ENCODE measurements around the gene CYP27C1.
"Not testable (repeated sequence)": the region's sequence is repeated elsewhere in the genome, so short reads cannot be mapped to it uniquely, and the experiment has no call there.

CYP27C1 gene

DNA sequence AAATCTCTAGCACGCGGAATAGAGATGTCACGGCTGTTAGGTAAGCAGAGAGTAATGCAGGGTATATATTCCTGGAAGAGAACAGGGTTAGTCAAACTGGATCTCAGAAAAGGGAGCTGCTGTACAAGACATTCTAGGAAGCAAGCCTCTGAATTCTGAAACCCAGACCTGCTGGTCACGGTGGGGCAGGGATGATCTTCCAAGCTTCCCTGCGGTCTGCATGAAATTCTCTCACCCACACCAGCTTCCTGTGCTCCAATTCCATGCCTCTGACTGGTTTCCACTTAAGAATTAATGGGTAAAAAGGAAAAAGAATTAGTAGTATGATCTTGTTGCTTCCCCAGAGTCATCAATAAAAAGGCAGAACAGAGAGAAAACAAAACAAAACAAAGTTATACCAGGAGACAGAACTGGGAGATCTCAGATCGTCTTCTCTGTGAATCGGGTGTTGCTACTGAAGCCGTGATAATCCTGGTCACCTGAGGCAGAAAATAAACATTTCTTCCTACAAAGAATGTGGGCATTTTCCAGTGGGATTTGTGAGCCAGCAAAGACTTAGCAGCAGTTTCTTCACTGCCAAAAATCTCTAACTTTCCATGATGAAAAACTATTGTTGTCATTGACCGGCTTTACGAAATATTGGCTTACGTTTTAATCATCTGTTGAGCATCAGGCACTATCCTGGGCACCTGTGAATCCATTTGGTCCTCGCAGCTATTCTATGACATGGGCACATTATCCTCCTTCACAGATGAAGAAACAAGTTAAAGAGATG lies 5.3 kb upstream of the CYP27C1 start:
- in situ Hi-C loops (cut with HindIII; ENCODE audit: low sequenced_read_pairs), result no loop called here

DNA sequence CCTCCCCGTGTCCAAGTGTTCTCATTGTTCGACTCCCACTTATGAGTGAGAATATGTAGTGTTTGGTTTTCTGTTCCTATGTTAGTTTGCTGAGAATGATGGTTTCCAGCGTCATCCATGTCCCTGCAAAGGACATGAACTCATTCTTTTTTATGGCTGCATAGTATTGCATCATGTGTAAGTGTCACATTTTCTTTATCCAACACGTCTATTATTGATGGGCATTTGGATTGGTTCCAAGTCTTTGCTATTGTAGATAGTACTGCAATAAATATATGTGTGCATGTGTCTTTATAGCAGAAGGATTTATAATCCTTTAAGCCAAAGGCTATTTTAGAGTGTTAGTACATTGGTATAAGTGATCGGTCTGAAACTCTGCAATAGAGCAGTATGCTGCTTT lies 4.0 kb upstream of the CYP27C1 start:
- in situ Hi-C loops (cut with HindIII; ENCODE audit: low sequenced_read_pairs), result not testable (repeated sequence)

DNA sequence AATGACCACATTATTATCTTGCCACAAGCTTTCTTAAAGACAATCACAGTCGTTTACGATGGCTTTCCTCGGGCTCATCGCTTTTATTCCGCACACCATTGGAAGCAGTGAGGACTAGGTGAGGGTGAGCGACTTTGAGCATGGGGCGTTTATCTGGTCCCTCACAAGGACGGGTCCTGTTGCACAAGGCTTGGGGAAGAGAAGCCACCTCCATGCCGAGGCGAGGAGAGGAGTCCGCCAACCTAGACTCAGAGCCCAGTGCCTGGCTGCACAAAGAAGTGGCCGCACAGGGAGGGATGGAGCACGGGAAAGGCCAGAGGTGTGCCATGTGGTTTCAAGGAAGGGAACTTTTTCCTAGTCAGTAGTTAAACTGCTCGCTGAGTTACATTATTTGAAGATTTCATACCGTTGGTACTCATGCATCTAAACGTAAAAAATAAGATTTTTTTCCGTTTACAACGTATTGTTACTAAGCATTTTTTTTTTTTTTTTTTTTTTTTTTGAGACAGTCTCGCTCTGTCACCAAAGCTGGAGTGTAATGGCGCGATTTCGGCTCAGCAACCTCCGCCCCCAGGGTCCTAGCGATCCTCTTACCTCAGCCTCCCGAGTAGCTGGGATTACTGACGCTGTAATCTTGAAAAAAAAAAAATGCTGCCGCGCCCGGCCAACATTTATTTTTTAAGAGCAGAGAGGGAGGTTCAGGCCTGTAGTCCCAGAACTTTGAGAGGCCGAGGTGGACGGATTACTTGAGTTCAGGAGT lies 849 bp upstream of the CYP27C1 start:
- in situ Hi-C loops (cut with HindIII; ENCODE audit: low sequenced_read_pairs), result no loop called here

DNA sequence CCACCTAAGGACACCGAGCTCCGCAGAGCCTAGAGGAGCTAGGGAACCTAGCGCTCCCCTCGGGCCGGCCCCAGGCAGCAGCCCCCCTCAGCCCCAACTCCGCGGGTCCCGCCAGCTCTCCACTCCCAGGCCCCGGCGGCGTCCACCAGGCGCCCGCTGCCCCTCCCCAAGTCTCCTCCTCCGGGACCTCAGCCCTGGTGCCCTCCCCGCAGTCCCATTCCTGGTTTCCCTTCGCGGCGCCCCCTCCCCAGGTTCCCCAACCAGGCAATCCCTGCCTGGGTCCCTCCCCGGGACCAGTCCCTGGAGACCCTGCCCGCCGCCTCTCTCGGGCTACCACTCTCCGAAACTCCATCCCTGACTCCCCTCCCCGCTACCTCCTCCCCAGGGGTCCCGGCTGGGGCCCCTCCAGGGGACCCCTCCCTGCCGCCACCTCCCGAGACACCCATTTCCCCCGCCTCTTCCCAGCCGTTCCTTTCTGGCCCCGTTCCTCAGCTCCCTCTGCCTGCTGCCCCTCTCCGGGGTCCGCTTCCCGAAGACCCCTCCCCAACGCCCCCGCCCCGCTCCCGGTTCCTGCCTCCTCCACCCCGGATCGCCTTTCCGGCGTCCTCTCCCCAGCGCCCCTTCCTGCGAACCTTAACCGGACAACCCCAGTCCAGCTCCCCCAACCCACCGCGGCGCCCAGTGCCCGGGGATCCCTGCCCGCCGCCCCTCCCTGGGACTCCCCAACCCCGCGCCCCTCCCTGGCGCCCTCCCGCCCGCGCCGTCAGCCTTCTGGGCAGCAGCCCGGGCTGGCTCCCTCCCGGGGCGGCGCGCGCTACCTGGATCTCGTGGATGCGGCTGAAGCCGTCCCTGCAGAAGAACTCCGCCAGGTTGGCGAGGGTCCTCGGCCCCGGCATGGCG lies 678 bp downstream of the CYP27C1 start:
- in situ Hi-C loops (cut with HindIII; ENCODE audit: low sequenced_read_pairs), result no loop called here

DNA sequence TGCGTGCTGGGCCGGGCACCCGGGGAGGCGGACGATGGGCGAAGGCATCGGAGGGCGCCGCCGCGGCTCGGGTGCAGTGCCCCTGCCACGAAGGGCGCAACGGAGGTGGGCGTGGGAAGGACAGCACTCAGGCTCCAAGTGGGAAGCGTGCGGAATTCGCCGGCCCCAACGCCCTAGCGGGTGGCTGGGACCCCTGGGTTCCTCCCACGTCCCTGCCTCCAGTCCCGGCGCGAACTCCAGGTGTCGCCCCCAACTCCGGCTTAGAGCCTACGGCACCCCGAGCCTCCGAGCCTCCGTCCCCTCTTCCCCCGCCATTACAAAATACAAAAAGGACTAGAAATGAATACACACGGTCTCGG lies 1.3 kb downstream of the CYP27C1 start:
- in situ Hi-C loops (cut with HindIII; ENCODE audit: low sequenced_read_pairs), result no loop called here

DNA sequence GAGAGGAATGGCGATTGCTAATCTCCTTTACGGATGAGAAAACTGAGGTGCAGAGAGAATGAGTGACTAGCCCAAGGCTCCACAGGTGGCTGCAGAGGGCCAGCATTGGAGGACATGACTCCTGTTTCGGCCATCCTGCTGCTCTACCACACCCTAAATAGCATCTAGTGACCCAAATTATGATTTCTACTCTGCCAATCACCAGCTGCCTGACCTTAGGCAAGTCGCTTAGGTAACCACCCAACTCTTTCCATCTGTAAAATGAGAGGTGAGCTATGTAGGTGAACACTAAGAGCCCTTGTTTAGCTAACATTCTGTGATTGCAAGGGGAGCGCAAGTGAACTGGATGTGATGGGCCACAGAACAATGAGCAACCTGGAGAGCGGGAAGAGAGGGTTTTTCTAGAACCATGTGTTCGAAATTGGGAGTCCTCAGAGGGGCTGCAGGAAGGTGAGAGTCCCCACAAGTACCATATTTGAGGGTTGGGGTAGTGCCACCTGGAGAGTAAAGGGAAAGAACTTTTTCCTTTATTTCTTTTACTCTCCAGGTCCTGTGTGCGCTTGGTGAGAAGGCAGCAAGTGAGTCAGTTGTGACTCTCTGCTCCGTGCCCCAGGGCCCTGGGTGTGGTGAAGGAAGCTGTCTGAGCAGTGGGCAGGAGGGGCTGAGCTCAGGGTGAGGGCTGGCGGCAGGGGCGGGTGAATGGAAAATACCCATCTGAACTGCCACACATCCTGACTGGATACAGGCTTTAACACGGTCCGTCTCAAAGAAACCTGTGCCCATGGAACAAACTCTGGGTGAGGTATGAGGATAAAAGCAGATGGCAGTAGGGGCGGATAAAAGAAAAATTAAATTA lies 2.4 kb downstream of the CYP27C1 start:
- in situ Hi-C loops (cut with HindIII; ENCODE audit: low sequenced_read_pairs), result no loop called here

DNA sequence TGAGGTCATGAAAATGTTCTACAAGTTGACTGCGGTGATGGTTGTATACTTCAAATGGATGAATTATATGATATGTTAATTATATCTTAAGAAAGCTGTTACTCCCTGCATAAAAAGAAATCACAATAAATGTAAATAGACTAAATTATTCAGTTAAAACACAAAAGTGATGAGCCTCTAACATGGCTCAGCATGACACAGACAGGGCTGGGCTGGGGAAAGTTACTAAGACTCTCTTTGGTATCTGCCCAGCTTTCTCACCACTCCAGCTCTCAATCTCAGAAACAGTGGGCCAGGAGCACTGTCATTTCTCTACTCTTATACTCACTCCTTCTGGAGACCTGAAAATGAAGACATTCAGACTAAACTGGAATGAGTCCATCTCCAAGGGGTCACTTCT lies 3.5 kb downstream of the CYP27C1 start:
- in situ Hi-C loops (cut with HindIII; ENCODE audit: low sequenced_read_pairs), result no loop called here

DNA sequence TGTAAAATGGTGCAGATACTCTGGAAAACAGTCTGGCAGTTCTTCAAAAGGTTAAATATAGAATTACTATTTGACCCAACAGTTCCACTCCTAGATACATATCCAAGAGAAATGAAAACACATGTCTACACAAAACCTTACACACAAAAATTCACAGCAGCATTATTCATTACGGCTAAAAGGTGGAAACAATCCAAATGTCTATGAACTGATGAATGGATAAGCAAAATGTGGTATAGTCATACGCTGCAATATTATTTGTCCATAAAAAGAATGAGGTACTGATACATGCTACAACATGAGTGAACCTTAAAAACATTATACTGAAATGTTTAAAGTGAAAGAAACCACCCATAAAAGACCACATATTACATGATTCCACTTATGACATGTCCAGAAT lies 4.0 kb downstream of the CYP27C1 start:
- in situ Hi-C loops (cut with HindIII; ENCODE audit: low sequenced_read_pairs), result no loop called here

DNA sequence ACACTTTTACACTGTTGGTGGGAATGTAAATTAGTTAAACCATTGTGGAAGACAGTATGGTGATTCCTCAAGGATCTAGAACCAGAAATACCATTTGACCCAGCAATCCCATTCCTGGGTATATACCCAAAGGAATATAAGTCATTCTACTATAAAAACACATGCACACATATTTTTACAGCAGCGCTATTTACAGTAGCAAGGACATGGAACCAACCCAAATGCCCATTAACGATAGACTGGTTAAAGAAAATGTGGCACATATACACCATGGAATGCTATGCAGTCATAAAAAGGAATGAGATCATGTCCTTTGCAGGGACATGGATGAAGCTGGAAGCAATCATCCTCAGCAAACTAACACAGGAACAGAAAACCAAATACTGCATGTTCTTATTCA lies 5.9 kb downstream of the CYP27C1 start:
- in situ Hi-C loops (cut with HindIII; ENCODE audit: low sequenced_read_pairs), result not testable (repeated sequence)

DNA sequence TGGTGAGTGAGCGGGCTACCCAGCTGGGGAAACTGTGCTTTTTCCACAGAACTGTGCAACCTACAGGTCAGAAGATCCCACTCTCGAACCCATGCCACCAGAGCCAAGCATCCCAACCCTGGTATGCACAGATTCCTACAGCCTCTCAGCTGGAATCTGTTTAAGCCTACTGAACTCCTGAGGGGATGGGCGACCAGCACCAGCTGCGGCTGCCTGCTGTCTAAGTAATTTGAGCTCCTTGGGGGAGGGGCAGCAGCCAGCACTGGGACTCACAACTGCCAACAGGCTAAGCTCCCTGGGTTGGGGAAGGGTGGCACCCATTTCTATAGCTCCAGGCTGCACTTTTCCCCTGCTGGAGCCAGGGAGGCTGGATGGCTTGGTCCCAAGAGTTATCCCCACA lies 11.8 kb downstream of the CYP27C1 start:
- in situ Hi-C loops (cut with HindIII; ENCODE audit: low sequenced_read_pairs), result no loop called here

DNA sequence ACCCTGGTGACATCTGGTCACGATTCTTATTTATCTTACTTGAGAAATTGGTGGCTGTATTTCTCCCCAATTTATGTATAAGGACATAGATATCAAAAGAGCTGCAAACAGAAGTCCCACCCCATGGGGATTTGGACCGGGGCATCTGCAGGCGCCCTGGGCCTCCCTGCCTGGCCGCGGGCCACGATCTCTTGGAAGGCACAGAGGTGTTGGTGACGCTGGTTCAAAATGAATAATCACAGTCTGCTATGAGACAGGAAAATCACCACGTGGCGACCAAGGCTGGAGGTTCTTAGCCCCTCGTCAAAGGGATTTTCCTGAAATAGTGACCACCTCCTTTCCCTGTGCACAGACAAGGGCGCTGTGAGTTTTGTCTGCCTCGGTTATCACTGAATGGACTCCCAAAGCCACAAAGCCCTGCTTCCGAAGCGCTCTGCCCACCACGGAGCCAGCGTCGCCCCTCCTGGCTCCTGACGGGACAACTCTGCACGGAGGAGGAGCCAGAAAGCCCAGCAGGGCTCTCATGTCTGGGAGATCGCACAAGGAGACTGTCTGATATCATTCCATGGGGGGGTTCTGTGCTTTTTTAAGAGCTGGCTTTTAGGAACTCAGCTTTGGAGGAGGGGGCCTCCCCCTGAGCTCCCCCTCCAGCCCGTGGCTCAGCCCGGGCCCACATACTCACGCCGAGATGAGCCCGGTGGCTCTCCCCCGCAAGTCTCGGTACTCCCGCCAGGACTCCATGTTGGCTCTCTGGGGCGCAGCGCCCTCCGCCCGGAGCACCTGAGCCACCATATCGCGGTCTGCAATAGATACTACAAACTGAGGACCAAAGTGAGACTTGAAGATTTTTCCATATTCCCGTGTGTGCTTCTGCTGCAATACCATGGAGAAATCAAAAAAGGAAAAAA lies 14.6 kb downstream of the CYP27C1 start:
- in situ Hi-C loops (cut with HindIII; ENCODE audit: low sequenced_read_pairs), result no loop called here

DNA sequence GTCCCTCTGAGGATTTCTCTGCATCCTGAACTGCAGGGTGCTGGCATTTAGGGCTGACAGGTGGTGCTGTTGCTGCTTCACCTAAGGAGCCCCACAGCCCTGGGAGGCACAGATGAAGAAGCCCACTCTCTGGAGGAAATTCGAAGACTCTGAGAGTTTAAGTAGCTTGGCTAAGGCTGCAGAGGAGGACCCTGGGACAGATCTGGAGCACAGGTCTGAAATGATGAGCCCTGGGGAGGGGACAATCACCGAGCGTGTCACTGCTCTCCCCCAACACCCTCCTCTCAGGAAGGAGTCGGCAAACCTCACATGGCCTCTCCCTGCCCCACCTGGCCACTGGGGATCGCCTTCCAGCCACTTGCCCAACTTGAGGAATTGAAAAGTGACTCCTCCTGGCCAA lies 18.6 kb downstream of the CYP27C1 start:
- in situ Hi-C loops (cut with HindIII; ENCODE audit: low sequenced_read_pairs), result no loop called here

DNA sequence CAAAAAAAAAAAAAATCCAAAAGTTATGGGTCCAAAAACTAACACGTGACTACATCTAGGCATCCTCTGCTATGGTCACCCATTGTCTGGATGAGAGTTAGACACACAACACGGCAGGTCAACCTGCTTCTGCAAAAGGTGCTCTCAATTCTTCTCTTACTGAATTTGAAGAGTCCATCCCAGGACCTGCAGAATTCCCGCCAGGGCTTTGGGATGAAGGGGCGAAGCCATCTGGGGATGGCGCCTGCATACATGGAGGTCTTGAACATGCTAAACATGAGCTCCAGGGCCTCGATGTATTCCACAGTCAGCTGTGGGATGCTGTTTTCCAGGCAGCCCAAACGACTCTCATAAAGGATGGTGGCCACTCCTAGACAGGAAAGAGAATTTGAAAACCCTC lies 19.1 kb downstream of the CYP27C1 start:
- in situ Hi-C loops (cut with HindIII; ENCODE audit: low sequenced_read_pairs), result no loop called here

DNA sequence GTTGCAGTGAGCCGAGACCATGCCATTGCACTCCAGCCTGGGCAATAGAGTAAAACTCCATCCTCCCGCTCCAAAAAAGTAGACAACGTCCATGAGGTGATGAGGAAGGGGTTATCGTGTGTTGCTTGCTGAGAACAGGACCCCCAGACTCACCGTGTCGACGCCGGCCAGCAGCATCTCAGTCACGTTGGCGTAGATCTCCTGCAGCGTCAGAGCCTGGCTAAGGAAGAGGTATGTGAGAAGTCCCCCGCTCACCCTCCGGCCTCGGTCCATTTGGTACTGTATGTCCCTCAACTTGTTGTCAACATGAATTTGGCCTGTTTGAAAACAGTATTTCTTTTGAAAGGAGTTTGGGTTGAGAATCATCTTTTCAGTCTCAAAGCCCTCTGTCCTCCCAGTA lies 20.9 kb downstream of the CYP27C1 start:
- in situ Hi-C loops (cut with HindIII; ENCODE audit: low sequenced_read_pairs), result no loop called here

DNA sequence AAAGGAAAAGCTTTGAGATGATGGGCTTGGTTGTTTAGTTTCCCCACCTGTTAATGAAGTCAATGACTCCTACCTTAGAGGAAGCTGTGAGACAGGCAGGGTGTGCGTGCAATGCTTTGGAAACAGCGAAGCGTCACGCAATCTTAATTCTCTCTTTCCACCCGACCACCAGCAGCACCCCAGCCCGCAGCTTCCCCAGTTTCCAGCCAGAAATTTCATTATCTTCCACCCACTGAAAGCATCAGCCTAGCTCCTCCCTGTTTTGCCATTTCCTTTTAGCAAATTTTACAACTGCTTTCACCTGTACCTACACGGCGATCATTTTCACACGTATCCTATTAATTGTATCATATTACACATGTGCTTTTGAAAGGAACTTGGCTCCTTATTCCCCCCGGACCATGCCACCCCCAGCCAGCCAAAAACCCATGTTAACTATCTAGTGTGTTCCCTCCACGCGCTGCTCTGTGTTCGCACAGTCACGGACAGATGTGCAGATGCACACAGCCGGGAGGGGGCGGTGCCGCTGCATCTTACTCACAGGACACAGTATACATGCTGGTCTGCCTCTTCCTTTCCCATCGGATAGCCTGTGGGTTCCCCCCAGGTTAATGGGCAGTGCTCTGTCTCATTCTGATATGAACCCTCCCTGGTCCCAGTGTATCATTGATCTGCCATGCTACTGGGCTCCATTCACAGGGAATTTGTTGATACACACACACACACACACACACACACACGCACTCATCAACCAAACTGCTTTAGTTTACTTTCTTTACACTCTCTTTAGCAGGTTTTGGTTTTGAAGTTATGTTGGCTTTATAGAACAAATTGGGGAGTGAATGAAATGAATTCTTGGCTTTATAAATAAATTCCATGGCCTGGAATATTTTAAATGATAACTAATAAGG lies 22.4 kb downstream of the CYP27C1 start:
- in situ Hi-C loops (cut with HindIII; ENCODE audit: low sequenced_read_pairs), result no loop called here

DNA sequence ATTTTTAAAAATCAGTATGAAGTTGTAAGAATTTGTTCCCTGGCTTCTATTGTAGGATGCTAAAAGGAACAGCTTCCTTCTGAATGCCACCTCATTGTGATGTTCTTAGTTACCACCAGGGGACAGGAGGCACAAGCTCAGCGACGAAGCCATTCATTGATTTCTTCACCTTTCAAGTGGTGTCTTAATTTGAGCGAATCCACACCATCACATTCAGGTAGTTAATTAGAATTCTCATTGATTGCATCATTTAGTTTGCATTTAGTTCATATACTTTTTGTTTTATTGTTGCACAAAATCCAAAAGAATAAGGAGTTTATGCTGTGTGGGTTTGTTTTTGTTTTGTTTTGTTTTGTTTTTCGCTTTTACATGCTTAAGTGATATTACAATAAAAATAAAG lies 23.1 kb downstream of the CYP27C1 start:
- in situ Hi-C loops (cut with HindIII; ENCODE audit: low sequenced_read_pairs), result no loop called here

DNA sequence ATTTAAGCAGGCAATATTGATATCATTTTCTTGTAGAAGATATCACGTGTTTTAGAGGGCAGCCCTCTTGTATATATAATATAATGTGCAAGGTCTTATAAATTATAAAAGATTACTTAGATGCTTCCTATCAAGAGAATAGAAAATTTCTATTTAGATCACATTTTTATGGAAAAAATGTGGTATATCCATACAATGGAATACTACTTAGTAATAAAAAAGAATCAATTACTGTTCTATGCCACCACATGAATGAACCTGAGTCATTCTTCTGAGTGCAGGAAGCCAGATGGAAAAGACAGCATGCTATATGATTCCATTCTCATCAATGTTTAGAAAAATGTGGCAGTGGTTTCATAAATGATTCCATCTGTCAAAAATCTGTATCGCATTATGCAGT lies 23.6 kb downstream of the CYP27C1 start:
- in situ Hi-C loops (cut with HindIII; ENCODE audit: low sequenced_read_pairs), result no loop called here

Data from DLD1 (cell line).